Heart left ventricle (tissue), 16 donors: Measurements from ENCODE around the gene IL37. TPM values are rescaled to one million over a fixed set of nuclear protein-coding genes. Genes with fewer than 3 reads are reported as not detected.

ENCODE experiments used
- ATAC-seq, 4 donors: fragments of 200-7000 bp; cut with Tn5 transposase; one replicate each; pipeline ENCODE4 v1.9.1; 2020 to 2022; ENCODE audit warnings: moderate library complexity in 4 of 4, mild to moderate bottlenecking in 3 of 4, moderate number of reproducible peaks in 1 of 4
- DNase-seq, 5 donors: peaks; one replicate each; pipeline ENCODE4 v3.0.0-alpha.2; 2020
- H3K27ac ChIP-seq, 12 donors: fragments of 200-600 bp; sonication (generic) in 4 of 12; one replicate each; pipeline versions ENCODE4 v1.5.0 to v1.8.0; 2016 to 2022; ENCODE audit warnings: mild to moderate bottlenecking in 2 of 12
- H3K27me3 ChIP-seq, 9 donors: fragments of 200-600 bp; sonication (generic) in 2 of 9; one replicate each; pipeline versions ENCODE4 v1.5.1 to v1.8.0; 2016 to 2022; ENCODE audit warnings: mild to moderate bottlenecking in 3 of 9
- H3K36me3 ChIP-seq, 9 donors: fragments of 200-600 bp; sonication (generic) in 2 of 9; one replicate each; pipeline versions ENCODE4 v1.5.0 to v1.8.0; 2018 to 2022; ENCODE audit warnings: mild to moderate bottlenecking in 2 of 9
- H3K4me1 ChIP-seq, 12 donors: fragments of 200-600 bp; sonication (generic) in 4 of 12; one replicate each; pipeline versions ENCODE4 v1.5.0 to v1.8.0; 2016 to 2022; ENCODE audit warnings: mild to moderate bottlenecking in 3 of 12
- H3K4me3 ChIP-seq, 12 donors: fragments of 200-600 bp; sonication (generic) in 4 of 12; one replicate each; pipeline versions ENCODE4 v1.5.0 to v1.8.0; 2017 to 2022; ENCODE audit warnings: mild to moderate bottlenecking in 9 of 12, moderate library complexity in 4 of 12
- H3K9me3 ChIP-seq, 12 donors: fragments of 200-600 bp; sonication (generic) in 4 of 12; one replicate each; pipeline versions ENCODE4 v1.5.0 to v1.8.0; 2016 to 2022; ENCODE audit warnings: mild to moderate bottlenecking in 1 of 12
- POLR2A ChIP-seq, 2 donors: fragments of 450-650 bp; IDR thresholded peaks; one replicate each; pipeline ENCODE4 v1.6.1; 2017; ENCODE audit warnings: antibody characterized with exemption in 2 of 2, mild to moderate bottlenecking in 2 of 2, moderate library complexity in 2 of 2
- whole genome bisulfite sequencing, 4 donors: extraction: QIAGEN DNeasy Blood & Tissue Kit in 2 of 4; methylation state at CpG; one replicate each; pipeline versions ENCODE4 v1.1.5 to v1.1.7; 2013 to 2018; 5-methylcytosine and 5-hydroxymethylcytosine counted together
- intact Hi-C, 10 donors: fragments of 100-400 bp; cut with DNase I; formaldehyde crosslinking; loops; one replicate each; pipeline versions ENCODE4 v1.11.1 to v1.14.2; 2022
- polyA plus RNA-seq, 2 donors: library from polyadenylated mRNA; stranded (reverse); fragments of 200-250 nt; gene quantifications; one replicate each; pipeline ENCODE4 v1.2.3, GENCODE V29; 2013
- total RNA-seq, 9 donors: library from RNA; depleted of rRNA in 2 of 9; stranded (reverse); fragments of >200 nt in 2 of 9; fragmentation: NEBNext Ultra II Directional in 3 of 9; extraction: Animal tissue kit (Norgen Biotek cat#: 25700) in 3 of 9; gene quantifications; one replicate each; pipeline versions ENCODE4 v1.1.0 to v1.2.4, GENCODE V29; 2016 to 2023
- TF ChIP-seq, protein P1 (sequence below), 12 donors: fragments of 200-600 bp; sonication (generic) in 4 of 12; IDR thresholded peaks; one replicate each; pipeline versions ENCODE4 v1.5.0 to v1.8.0; 2018 to 2022; ENCODE audit warnings: antibody characterized with exemption in 12 of 12, mild to moderate bottlenecking in 5 of 12
- donor health status: ischemic (EF 13 %, LVEDD 7.1; RV severe dilation, severe dysfunction).
- donor health status: healthy with polysubstance abuse.
- donor health status: DM: no; HTN: yes; CAD: no.
- donor health status: DM: no; HTN: no; CAD: no.
- donor health status: ischemic (EF 25% LVEDD 6.9; RV normal size, moderate dysfunction).
- donor health status: ischemic (EF 25% LVEDD 5.7; RV mildly dilated, moderate dysfunction).
- donor health status: healthy.
- donor health status: DM: yes; HTN: yes; CAD: no.
- donor health status: ischemic (EF 35%, LVEDD 5.7; RV mildly dilated, moderate dysfunction).
- donor health status: nonischemic (EF 11% LVEDD 7.7; RV severe dilation, severe dysfunction).
- donor health status: DM: yes; HTN: yes; CAD: no.
- donor health status: PGD.
- donor health status: ischemic (EF 29% LVEDD 5.4; RV normal size, mild dysfunction).
- donor health status: nonischemic (EF 23%, LVEDD 6.1; RV moderate dilation, normal function).

Gene IL37
- total and polyA plus RNA-seq, 11 donors: not detected

DNA sequence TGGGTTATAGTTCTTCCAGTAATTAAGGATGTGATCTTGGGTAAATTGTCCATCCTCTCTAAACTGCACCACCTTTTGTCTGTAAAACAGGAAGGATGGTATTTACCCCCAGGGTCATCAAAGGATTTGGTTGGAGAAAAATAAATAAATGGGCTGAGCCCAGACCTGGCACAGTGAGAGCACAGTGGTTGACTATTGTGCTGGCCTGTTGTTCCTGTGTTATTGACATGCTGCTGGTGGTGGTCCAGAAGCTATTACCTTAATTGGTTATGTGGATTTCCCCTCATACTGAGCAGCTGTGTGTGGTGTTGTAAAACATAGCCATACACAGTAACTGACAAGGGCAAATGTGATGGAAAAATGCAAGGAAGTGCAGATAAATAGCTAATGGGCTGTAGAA is 746 bp upstream of the IL37 start:
- intact Hi-C loops: no loop called here
- ATAC-seq: no peak
- Histone ChIP-seq H3K27ac (no peak overlapping the region), H3K4me3 (no peak overlapping the region), H3K27me3 (peaks cover 0 to 24% (median 0%) of the 10 kb centered on the region in 9 donors), H3K36me3 (no peaks in the 10 kb centered on the region), H3K9me3 (no peaks in the 10 kb centered on the region), H3K4me1 (no peaks in the 10 kb centered on the region)
- TF ChIP-seq POLR2A (IDR thresholded peaks at IDR 0.05): no peak
- TF ChIP-seq, protein P1, sequence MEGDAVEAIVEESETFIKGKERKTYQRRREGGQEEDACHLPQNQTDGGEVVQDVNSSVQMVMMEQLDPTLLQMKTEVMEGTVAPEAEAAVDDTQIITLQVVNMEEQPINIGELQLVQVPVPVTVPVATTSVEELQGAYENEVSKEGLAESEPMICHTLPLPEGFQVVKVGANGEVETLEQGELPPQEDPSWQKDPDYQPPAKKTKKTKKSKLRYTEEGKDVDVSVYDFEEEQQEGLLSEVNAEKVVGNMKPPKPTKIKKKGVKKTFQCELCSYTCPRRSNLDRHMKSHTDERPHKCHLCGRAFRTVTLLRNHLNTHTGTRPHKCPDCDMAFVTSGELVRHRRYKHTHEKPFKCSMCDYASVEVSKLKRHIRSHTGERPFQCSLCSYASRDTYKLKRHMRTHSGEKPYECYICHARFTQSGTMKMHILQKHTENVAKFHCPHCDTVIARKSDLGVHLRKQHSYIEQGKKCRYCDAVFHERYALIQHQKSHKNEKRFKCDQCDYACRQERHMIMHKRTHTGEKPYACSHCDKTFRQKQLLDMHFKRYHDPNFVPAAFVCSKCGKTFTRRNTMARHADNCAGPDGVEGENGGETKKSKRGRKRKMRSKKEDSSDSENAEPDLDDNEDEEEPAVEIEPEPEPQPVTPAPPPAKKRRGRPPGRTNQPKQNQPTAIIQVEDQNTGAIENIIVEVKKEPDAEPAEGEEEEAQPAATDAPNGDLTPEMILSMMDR (IDR thresholded peaks at IDR 0.05): no peak
- no peak for DNase-seq

DNA sequence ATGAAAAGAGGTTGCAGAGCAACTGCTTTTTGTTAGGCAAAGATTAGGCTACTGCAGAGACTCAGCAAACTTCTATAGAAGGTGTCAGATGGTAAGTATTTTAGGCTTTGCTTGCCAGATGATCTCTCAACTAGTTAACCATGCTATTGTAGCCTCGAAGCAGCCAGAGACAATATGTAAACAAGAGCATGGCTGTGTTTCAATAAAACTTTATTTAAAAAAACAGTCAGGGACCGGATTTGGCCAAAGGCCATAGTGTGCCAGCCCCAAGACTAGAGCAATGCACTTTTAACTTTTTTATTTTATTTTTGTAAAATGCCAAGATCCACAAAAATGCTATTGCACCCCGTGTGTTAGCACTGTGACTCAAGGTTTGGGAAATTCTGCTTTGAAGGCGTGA is 1.4 kb downstream of the IL37 start:
- Histone ChIP-seq H3K27me3 (peaks cover 0 to 24% (median 0%) of the 10 kb centered on the region in 9 donors), H3K4me3 (no peak overlapping the region), H3K36me3 (no peaks in the 10 kb centered on the region), H3K9me3 (no peaks in the 10 kb centered on the region), H3K4me1 (no peaks in the 10 kb centered on the region), H3K27ac (no peak overlapping the region)
- DNase-seq: no peak
- TF ChIP-seq, protein P1 (IDR thresholded peaks at IDR 0.05): no peak
- no peak for TF ChIP-seq POLR2A (IDR thresholded peaks at IDR 0.05)
- ATAC-seq: no peak
- intact Hi-C loops: no loop called here
- 81 to 89% (median 88%) methylated on average over 4 of the region's 4 CpGs for whole genome bisulfite sequencing, 4 donors

DNA sequence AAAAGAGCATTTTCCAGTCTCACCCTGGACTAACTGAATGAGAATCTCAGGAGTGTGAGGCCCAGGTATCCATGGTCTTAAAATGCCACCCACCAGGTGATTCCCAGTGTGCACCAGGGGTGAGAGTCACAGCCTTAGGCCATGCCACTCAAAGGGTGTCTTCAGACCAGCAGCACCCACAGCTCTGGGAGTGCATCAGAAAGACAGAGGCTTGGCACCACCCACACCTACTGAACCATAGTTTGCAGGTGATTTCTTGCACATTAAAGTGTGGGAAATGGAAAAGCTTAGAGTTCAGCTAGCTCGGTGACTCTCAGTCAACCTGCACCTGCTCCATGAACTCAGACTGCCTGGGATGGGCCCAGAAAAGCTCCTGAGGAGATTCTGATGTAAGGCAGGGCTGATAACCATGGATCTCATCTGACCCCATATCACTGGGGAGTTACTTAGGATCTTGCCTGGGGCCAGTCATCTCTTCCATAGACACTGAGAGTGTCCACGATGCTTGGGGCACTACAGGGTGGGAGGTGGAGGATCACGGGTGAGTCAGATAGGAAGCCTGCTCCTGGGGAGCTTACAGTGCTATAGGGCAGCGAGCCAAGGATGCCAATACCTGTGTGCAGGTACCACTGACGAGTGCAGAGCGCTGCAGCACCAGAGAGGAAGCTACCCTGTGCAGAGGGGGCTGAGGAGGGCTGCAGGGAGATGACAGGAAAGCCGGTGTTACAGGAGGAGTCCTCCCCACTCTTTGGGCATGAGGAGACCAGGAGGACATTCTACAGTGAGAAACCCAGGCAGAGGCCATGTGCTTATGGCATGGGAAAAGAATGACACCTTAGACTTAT is 4.6 kb downstream of the IL37 start:
- H3K9me3 ChIP-seq: peaks cover 0 to 8% (median 0%) of the 10 kb centered on the region in 12 donors
- ATAC-seq (peak in 1 of 4 donors; percentile 37), DNase-seq (no peak)
- WGBS, 4 donors: 71 to 86% (median 75%) methylated on average over 5 to 7 of the region's 7 CpGs
- H3K4me3 ChIP-seq: no peak overlapping the region
- no peaks in the 10 kb centered on the region for H3K36me3 ChIP-seq
- H3K27ac ChIP-seq: no peak overlapping the region
- H3K4me1 ChIP-seq: no peaks in the 10 kb centered on the region
- intact Hi-C loops: no loop called here
- no peak for TF ChIP-seq POLR2A (IDR thresholded peaks at IDR 0.05)
- TF ChIP-seq, protein P1 (IDR thresholded peaks at IDR 0.05): no peak
- peaks cover 0 to 15% (median 0%) of the 10 kb centered on the region in 9 donors for H3K27me3 ChIP-seq

DNA sequence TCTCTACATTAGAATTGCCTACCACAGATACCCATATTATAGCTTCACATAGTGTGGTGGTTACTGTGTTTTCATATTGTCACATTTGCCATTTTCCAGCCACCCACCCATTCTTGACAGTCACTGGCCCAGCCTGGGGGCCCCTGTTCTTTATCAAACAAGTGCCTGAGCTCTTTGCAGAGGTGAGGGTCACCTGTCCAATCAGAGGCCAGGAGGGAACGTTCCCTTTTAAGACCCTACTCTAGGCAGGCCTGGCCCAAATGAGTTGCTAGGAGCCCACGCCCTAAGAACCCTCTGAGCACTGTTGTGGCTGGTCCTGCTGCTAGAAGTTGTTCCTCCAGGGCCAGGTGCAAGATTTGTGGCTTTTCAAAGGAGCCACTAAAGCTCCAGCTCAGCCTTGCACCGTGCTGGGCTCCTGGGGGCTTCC is 5.2 kb downstream of the IL37 start:
- ATAC-seq (no peak), DNase-seq (no peak)
- no peak overlapping the region for H3K4me3 ChIP-seq
- TF ChIP-seq, protein P1 (IDR thresholded peaks at IDR 0.05): no peak
- TF ChIP-seq POLR2A (IDR thresholded peaks at IDR 0.05): no peak
- 43 to 62% (median 46%) methylated on average over 3 of the region's 3 CpGs for WGBS, 4 donors
- H3K27me3 ChIP-seq: peaks cover 0 to 15% (median 0%) of the 10 kb centered on the region in 9 donors
- H3K4me1 ChIP-seq: no peaks in the 10 kb centered on the region
- H3K36me3 ChIP-seq: no peaks in the 10 kb centered on the region
- H3K27ac ChIP-seq: no peak overlapping the region
- intact Hi-C loops: no loop called here
- H3K9me3 ChIP-seq: peaks cover 0 to 8% (median 0%) of the 10 kb centered on the region in 12 donors
